Measurements from ENCODE around the gene SCAPER. TPM values are rescaled to one million over a fixed set of nuclear protein-coding genes. Genes with fewer than 3 reads are reported as not detected.

The SCAPER gene
- total RNA-seq, 1 experiment from 2014 or later: 7.4 TPM

GRCh38 chr15:76839173-76839572 is 66.0 kb downstream of the SCAPER start:
- DNase-seq: no peak
- H3K4me2 ChIP-seq (ENCODE audit: insufficient read depth, insufficient read length, low read length): no peak overlapping the region
- H3K79me1 ChIP-seq (ENCODE audit: insufficient read depth, low read depth, low read length, poor library complexity, severe bottlenecking): no peaks in the 10 kb centered on the region
- no CpG with 5 or more reads among the region's 3 CpGs for WGBS (ENCODE audit: extremely low coverage, insufficient read length, low lambda C conversion rate)
- no peak overlapping the region for H3K56ac ChIP-seq (ENCODE audit: insufficient read length, low read depth, low read length)
- H2AFZ ChIP-seq (ENCODE audit: low read length): no peak overlapping the region
- no peaks in the 10 kb centered on the region for H3K27me3 Mint-ChIP-seq (ENCODE audit: low read depth)
- no peak overlapping the region for H4K8ac ChIP-seq (replicated peaks; ENCODE audit: insufficient read length, low read depth, low read length)
- H2BK12ac ChIP-seq (ENCODE audit: insufficient read length, low read depth, low read length): no peak overlapping the region
- no peak overlapping the region for H3T11ph ChIP-seq (ENCODE audit: low read length)
- no peaks in the 10 kb centered on the region for H4K20me1 ChIP-seq (ENCODE audit: control insufficient read depth, insufficient read depth, insufficient read length)
- no peak overlapping the region for H4K5ac ChIP-seq (ENCODE audit: insufficient read length, low read depth, low read length)
- no peak overlapping the region for H2BK20ac ChIP-seq (ENCODE audit: low read depth, low read length, poor library complexity, severe bottlenecking)
- TF ChIP-seq, protein P1, sequence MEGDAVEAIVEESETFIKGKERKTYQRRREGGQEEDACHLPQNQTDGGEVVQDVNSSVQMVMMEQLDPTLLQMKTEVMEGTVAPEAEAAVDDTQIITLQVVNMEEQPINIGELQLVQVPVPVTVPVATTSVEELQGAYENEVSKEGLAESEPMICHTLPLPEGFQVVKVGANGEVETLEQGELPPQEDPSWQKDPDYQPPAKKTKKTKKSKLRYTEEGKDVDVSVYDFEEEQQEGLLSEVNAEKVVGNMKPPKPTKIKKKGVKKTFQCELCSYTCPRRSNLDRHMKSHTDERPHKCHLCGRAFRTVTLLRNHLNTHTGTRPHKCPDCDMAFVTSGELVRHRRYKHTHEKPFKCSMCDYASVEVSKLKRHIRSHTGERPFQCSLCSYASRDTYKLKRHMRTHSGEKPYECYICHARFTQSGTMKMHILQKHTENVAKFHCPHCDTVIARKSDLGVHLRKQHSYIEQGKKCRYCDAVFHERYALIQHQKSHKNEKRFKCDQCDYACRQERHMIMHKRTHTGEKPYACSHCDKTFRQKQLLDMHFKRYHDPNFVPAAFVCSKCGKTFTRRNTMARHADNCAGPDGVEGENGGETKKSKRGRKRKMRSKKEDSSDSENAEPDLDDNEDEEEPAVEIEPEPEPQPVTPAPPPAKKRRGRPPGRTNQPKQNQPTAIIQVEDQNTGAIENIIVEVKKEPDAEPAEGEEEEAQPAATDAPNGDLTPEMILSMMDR (conservative IDR thresholded peaks at IDR 0.05): no peak
- no peak overlapping the region for H3K4ac ChIP-seq (ENCODE audit: low read depth, low read length)
- no peaks in the 10 kb centered on the region for H3K27me3 ChIP-seq (ENCODE audit: insufficient read depth, low read length)
- H2BK5ac ChIP-seq (ENCODE audit: insufficient read length, low read length): no peak overlapping the region
- no peak overlapping the region for H3K9ac ChIP-seq (ENCODE audit: extremely low read depth, insufficient read length, low read length)
- no peak overlapping the region for H3K14ac ChIP-seq (ENCODE audit: insufficient read depth, low read length)
- H3K4me3 Mint-ChIP-seq: no peak overlapping the region
- no peaks in the 10 kb centered on the region for H3K9me3 Mint-ChIP-seq
- no peak overlapping the region for H3K23ac ChIP-seq (ENCODE audit: insufficient read length, low read depth, low read length)
- H2AK5ac ChIP-seq (ENCODE audit: insufficient read length, low read length): no peak overlapping the region
- H3K27ac Mint-ChIP-seq: no peak overlapping the region
- H3K18ac ChIP-seq (ENCODE audit: insufficient read length, low read depth, low read length): no peak overlapping the region
- H3K27ac ChIP-seq (ENCODE audit: insufficient read length, low read depth, low read length): no peak overlapping the region
- no peak overlapping the region for H2BK120ac ChIP-seq (ENCODE audit: low read depth, low read length, poor library complexity, severe bottlenecking)
- no peak overlapping the region for H4K91ac ChIP-seq (ENCODE audit: insufficient read length, low read depth, low read length)
- H3K36me3 Mint-ChIP-seq (ENCODE audit: insufficient read depth in 1 of 3, low read depth in 3 of 3): peaks cover 0 to 2% (median 0%) of the 10 kb centered on the region in 3 experiments; a peak in 1 of 7 replicates
- H2BK15ac ChIP-seq (ENCODE audit: low read depth, low read length): no peak overlapping the region
- H3K4me1 ChIP-seq (ENCODE audit: insufficient read depth, low read length): no peaks in the 10 kb centered on the region
- no peaks in the 10 kb centered on the region for H3K9me3 ChIP-seq (ENCODE audit: control insufficient read depth, low read depth, low read length)
- no peaks in the 10 kb centered on the region for H3K79me2 ChIP-seq (ENCODE audit: insufficient read depth, low read length)
- no peaks in the 10 kb centered on the region for H3K23me2 ChIP-seq (ENCODE audit: insufficient read length, low read depth, low read length, poor library complexity, severe bottlenecking)
- H3K4me1 Mint-ChIP-seq: peaks cover 2 to 3% of the 10 kb centered on the region in 2 experiments

Measured in H9 (cell line).